ENCODE measurements around the gene AHNAK.
"Not testable (repeated sequence)": the region's sequence is repeated elsewhere in the genome, so short reads cannot be mapped to it uniquely, and the experiment has no call there.

AHNAK gene

GRCh38 chr11:62456630-62457029, 90.0 kb downstream of the AHNAK start:
- DNase-seq: no peak

DNA sequence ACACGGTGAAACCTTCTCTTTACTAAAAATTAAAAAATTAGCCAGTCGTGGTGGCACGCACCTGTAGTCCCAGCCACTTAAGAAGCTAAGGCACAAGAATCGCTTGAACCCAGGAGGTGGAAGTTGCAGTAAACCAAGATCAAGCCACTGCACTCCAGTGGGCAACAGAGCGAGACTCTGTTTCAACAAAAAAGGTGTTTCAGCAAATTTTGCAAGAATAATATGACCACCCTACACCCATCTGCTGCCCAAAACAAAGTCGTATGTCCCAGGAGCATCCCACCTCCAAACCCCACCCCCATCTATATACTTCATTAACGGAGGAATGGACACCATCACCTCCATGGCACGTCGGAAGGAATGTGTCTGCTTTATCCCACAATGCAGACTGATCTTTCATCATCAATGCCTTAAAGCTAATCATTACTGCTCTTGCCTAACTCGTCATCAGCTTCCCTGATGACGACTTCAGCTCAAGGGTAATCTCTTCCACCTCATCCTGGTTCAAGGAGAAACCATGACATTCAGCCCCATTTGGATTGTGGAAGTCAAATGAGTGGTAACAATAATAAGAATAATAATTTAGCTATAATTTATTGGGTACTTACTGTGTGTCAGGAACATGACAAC, 93.7 kb downstream of the AHNAK start:
- DNase-seq: no peak

- DNase-seq: no peak
Observed at GRCh38 chr11:62452261-62452660, 94.3 kb downstream of the AHNAK start.

DNA sequence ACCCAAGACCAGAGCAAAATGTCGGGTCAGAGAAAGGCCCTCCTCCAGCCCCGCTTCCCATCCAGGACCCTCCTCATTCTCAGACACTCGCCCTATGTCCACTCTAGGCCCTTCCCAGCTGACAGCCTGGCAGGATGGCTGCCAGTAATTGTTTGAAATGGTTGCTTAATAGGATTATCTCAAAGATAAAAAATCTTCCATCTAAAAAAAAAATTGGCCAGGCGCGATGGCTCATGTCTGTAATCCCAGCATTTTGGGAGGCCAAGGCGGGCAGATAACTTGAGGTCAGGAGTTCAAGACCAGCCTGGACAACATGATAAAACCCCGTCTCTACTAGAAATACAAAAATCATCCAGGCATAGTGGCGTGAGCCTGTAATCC, 95.4 kb downstream of the AHNAK start:
- DNase-seq: no peak

- no peak for DNase-seq
Observed at GRCh38 chr11:62450543-62451240, 95.9 kb downstream of the AHNAK start.

DNA sequence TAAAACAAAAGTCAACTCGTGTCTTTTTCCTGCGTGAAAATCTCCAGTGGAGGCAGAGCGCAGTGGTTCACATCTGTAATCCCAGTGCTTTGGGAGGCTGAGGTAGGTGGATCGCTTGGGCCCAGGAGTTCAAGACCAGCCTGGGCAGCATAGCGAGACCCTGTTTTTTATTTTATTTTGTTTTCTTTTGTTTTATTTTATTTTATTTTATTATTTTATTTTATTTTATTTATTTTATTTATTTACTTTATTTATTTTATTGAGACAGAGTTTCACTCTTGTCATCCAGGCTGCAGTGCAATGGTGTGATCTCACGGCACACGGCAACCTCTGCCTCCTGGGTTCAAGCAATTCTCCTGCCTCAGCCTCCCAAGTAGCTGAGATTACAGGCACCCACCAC, 96.7 kb downstream of the AHNAK start:
- not testable (repeated sequence) for DNase-seq

GRCh38 chr11:62449451-62449851, 97.2 kb downstream of the AHNAK start:
- DNase-seq: no peak

DNA sequence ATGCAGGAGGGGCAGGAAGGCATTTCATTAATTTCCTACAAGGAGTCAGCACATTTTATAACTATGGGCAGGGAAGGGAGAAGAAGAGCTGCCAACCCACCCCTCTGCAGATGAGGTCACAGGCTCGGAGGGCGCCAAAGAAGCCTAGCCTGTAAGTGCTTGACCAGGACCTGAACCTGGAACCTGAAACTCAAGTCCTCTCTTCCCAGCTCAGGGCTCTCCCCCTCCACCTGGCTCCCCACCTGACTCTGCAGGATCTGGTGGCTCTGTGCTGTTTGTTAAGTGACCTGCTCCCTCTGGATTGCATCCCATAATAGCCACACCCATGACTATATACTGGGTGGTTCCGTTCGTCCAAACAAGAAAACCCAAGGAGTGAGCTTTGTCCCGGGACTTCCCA, 100.5 kb downstream of the AHNAK start:
- DNase-seq: no peak

DNA sequence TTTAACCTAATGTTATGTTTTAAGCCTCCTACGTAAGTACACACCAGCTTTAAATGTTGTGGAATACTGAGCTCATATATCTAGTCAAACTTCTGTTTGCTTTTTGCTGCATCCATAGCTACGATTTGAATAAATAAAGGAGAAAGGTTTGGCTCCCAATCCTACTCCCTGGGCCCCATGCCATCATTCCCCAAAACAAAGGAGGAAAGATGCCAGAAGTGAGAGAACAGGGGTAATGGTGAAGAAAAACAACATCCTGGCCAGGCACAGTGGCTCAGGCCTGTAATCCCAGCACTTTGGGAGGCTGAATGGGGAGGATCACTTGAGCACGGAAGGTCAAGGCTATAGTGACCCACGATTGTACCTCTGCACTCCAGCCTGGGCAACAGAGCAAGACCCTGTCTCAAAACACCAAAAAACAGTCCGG, 101.3 kb downstream of the AHNAK start:
- no peak for DNase-seq

- no peak for DNase-seq
Observed at GRCh38 chr11:62444835-62445234, 101.8 kb downstream of the AHNAK start.

GRCh38 chr11:62444236-62444833, 102.3 kb downstream of the AHNAK start:
- DNase-seq: peak; percentile 86

DNA sequence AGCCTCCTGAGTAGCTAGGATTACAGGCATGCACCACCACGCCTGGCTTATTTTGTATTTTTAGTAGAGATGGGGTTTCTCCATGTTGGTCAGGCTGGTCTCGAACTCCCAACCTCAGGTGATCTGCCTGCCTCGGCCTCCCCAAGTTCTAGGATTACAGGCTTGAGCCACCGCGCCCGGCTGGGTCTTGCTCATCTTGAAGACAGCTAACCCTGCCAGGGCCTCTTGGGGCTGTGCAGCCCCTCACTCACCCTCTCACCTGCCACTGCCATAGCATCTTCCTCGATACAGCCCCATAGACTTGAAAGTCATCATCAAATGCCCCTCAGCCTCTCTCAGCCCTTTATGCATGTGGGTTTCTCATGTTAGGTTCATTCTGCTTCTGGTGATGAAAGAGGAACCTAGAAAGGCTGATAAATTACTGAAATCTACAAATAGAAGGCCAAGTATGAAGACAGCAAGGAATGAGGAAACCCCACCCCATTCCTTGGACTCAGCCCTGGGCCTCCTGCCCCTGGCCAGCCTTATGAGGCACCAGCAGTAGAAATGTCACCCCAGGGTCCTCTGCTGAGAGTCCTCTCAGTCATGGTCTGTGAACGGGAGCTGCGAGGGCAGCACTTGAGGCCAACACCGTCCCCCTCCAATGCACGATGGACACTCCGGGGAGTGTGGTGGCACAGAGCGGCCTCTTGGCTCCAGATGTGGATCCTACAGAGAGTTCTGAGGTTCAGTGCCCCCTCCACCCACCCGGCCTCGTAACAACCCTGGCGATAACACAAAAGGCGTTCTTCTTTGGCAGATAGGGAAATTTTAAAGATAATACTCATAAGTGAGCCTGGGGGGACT, 103.0 kb downstream of the AHNAK start:
- peak; percentile 80 for DNase-seq

GRCh38 chr11:62439785-62440602, 106.6 kb downstream of the AHNAK start:
- peak; percentile 82 for DNase-seq

DNA sequence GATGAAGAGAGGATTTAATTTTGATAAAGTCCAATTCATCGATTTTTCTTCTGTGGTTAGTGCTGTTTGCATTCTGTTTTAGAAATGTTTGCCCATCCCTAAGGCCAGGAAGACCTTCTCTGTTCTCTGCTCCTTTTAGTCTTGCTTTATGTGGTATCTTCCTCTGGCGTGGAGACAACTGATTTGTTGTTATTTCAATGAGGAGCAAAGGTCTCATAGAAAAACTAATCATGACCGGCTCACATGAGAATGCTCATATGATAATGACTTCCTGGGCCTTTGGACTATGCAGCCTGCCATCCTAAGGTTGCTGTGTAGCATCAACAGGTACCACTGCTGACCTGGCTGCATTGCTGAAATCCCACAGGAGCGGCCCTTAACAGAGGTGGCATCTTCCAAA, 108.0 kb downstream of the AHNAK start:
- no peak for DNase-seq

GRCh38 chr11:62437616-62438015, 109.0 kb downstream of the AHNAK start:
- no peak for DNase-seq

- DNase-seq: peak; percentile 42
Observed at GRCh38 chr11:62435846-62436660, 110.6 kb downstream of the AHNAK start.

GRCh38 chr11:62433904-62434276, 112.7 kb downstream of the AHNAK start:
- no peak for DNase-seq

- peak; percentile 57 for DNase-seq
Observed at GRCh38 chr11:62433141-62433903, 113.3 kb downstream of the AHNAK start.

GRCh38 chr11:62432695-62433094, 113.9 kb downstream of the AHNAK start:
- DNase-seq: no peak

DNA sequence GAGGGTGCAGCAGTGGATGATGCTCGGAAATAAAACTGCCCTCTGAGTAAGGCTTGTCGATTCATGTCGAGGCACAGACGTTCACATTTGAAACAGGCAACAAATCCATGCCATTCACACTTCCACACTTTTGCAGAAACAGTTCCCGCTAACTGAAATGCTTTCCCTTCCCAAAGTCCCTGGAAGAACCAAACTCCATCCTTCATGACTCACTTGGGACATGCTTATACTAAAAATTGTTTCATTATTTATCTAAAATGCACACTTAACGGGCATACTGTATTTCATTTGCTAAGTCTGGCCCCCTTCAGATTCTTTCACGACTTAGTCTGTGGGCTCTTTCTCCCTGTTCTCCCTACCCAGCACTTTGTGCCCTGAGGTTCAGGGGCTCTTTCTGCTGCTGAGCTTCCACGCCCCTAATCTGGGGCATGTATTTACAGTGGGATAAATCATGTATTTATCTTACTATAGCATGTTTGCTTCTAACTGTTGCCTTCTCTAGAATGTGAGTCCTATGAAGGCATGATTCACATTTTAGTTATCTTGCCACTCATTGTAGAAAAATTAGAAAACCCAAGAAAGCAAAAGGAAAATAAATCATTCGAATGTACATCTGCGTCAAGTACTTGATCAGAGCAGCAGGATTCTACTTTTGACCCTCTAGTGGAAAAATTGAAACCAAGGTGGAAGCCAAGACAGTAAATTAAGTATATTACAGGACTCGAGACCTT, 115.3 kb downstream of the AHNAK start:
- no peak for DNase-seq

Measured in inflammatory macrophage treated with lipopolysaccharide for 4 hours (primary cell).